H1 (cell line): ENCODE results near the gene TMEM245. TPM values are rescaled to one million over a fixed set of nuclear protein-coding genes. Genes with fewer than 3 reads are reported as not detected.

Experiments
- CTCF ChIA-PET: fragments of 300-600 bp; sonication (Branson Sonifier 250); formaldehyde crosslinking; loops from one replicate; lab custom pipeline; 2021; ENCODE audit not compliant: partially characterized antibody; lab: Charles Lee
- POLR2A ChIA-PET: fragments of 300-600 bp; sonication (Branson Sonifier 250); formaldehyde crosslinking; loops from one replicate; lab custom pipeline; 2021; ENCODE audit warnings: inconsistent platforms; ENCODE audit not compliant: partially characterized antibody; lab: Charles Lee
- DNase-seq, 2 experiments: peaks; one replicate each; pipeline versions ENCODE4 v3.0.0 to v3.0.0-alpha.2; 2010 to 2022; ENCODE audit warnings: low spot score in 2 of 2, low read depth in 1 of 2, mixed read lengths in 1 of 2
- FAIRE-seq: peaks from 2 replicates; lab custom pipeline; 2011; peaks lifted over from hg19 to GRCh38; lab: Jason Lieb, UNC
- H2AFZ ChIP-seq: 2 replicates; pipeline ENCODE4 v1.8.1; 2012; ENCODE audit warnings: low read length, inconsistent platforms
- H2AK5ac ChIP-seq: 2 replicates; pipeline ENCODE4 v1.6.1; 2013; ENCODE audit warnings: low read depth, low read length
- H2BK120ac ChIP-seq: replicated peaks from 2 replicates; pipeline ENCODE3; 2013; ENCODE audit warnings: low read depth, low read length, inconsistent platforms
- H2BK12ac ChIP-seq: 2 replicates; pipeline ENCODE4 v1.6.1; 2013; ENCODE audit warnings: low read depth, low read length
- H2BK15ac ChIP-seq: 2 replicates; pipeline ENCODE4 v1.6.1; 2013; ENCODE audit warnings: low read length
- H2BK20ac ChIP-seq: 2 replicates; pipeline ENCODE4 v1.6.1; 2013; ENCODE audit warnings: low read length
- H2BK5ac ChIP-seq: 2 replicates; pipeline ENCODE4 v1.6.1; 2013; ENCODE audit warnings: low read depth, low read length
- H3K14ac ChIP-seq: 2 replicates; pipeline ENCODE4 v1.6.1; 2013; ENCODE audit warnings: inconsistent platforms; ENCODE audit not compliant: insufficient read length
- H3K18ac ChIP-seq: 2 replicates; pipeline ENCODE4 v1.6.1; 2013; ENCODE audit warnings: low read length; ENCODE audit errors: extremely low read depth
- H3K23ac ChIP-seq: 2 replicates; pipeline ENCODE4 v1.6.1; 2013; ENCODE audit warnings: inconsistent platforms; ENCODE audit not compliant: insufficient read length
- H3K23me2 ChIP-seq: 2 replicates; pipeline ENCODE4 v1.6.1; 2013; ENCODE audit warnings: low read depth, low read length
- H3K27ac ChIP-seq: 2 replicates; pipeline ENCODE4 v1.6.1; 2011; ENCODE audit warnings: low read depth, low read length, inconsistent platforms
- H3K27me3 ChIP-seq, 4 experiments: replicated peaks in 1 of 4; 1 replicate in 1 of 4; 2 replicates in 3 of 4; pipeline versions ENCODE4 v1.6.1 to v1.8.1; 2011 to 2013; ENCODE audit warnings: low read length in 3 of 4, mild to moderate bottlenecking in 3 of 4, inconsistent platforms in 2 of 4, mixed read lengths in 2 of 4, moderate library complexity in 1 of 4; ENCODE audit not compliant: control insufficient read depth in 3 of 4, insufficient read depth in 3 of 4; ENCODE audit errors: extremely low read depth in 1 of 4
- H3K36me3 ChIP-seq, 4 experiments: 2 replicates each; pipeline versions ENCODE4 v1.6.1 to v1.8.1; 2011 to 2013; ENCODE audit warnings: mild to moderate bottlenecking in 4 of 4, low read length in 3 of 4, moderate library complexity in 2 of 4, control low read depth in 1 of 4, inconsistent platforms in 1 of 4; ENCODE audit not compliant: insufficient read depth in 4 of 4, control insufficient read depth in 2 of 4
- H3K4ac ChIP-seq: replicated peaks from 2 replicates; pipeline ENCODE3; 2013; ENCODE audit warnings: low read length, low read depth, mixed read lengths, inconsistent platforms; ENCODE audit not compliant: insufficient read length
- H3K4me1 ChIP-seq, 4 experiments: replicated peaks in 1 of 4; 1 replicate in 1 of 4; 2 replicates in 3 of 4; pipeline versions ENCODE4 v1.6.1 to v1.8.1; 2011 to 2013; ENCODE audit warnings: low read length in 3 of 4, inconsistent platforms in 2 of 4, mixed read lengths in 1 of 4; ENCODE audit not compliant: insufficient read depth in 4 of 4, control insufficient read depth in 3 of 4
- H3K4me2 ChIP-seq, 2 experiments: 2 replicates each; pipeline versions ENCODE4 v1.6.1 to v1.8.1; 2011 to 2013; ENCODE audit warnings: low read depth in 2 of 2, low read length in 2 of 2, control low read depth in 1 of 2, inconsistent platforms in 1 of 2, mild to moderate bottlenecking in 1 of 2; ENCODE audit not compliant: insufficient read depth in 1 of 2
- H3K4me3 ChIP-seq, 4 experiments: fragments of 200-600, 300-600 bp in 1 of 4; sonication (generic), shearing (Covaris generic), sonication (Bioruptor Twin) in 1 of 4; 2 replicates each; pipeline versions ENCODE4 v1.5.1 to v1.8.1; 2011 to 2016; ENCODE audit warnings: low read length in 4 of 4, low read depth in 3 of 4, control low read depth in 2 of 4, inconsistent platforms in 2 of 4, mild to moderate bottlenecking in 2 of 4, mixed read lengths in 1 of 4, moderate library complexity in 1 of 4; ENCODE audit not compliant: insufficient read depth in 2 of 4; ENCODE audit errors: extremely low read depth in 1 of 4
- H3K56ac ChIP-seq: replicated peaks from 2 replicates; pipeline ENCODE3; 2013; ENCODE audit warnings: low read depth, mild to moderate bottlenecking, mixed read lengths, low read length, inconsistent platforms; ENCODE audit not compliant: insufficient read length
- H3K79me1 ChIP-seq: 2 replicates; pipeline ENCODE4 v1.6.1; 2013; ENCODE audit warnings: low read depth, low read length, control low read depth
- H3K79me2 ChIP-seq, 2 experiments: 2 replicates each; pipeline versions ENCODE4 v1.6.1 to v1.8.1; 2012 to 2013; ENCODE audit warnings: low read length in 2 of 2, mild to moderate bottlenecking in 2 of 2, inconsistent platforms in 1 of 2; ENCODE audit not compliant: insufficient read depth in 2 of 2, control insufficient read depth in 1 of 2
- H3K9ac ChIP-seq, 4 experiments: replicated peaks in 1 of 4; 1 replicate in 1 of 4; 2 replicates in 3 of 4; pipeline versions ENCODE4 v1.6.1 to v1.8.1; 2011 to 2013; ENCODE audit warnings: low read depth in 3 of 4, low read length in 3 of 4, control low read depth in 2 of 4, mild to moderate bottlenecking in 2 of 4, moderate library complexity in 2 of 4, inconsistent platforms in 1 of 4; ENCODE audit errors: extremely low read depth in 1 of 4
- H3K9me3 ChIP-seq, 2 experiments: 2 replicates each; pipeline versions ENCODE4 v1.6.1 to v1.8.1; 2012 to 2013; ENCODE audit warnings: mild to moderate bottlenecking in 2 of 2, moderate library complexity in 2 of 2, control low read depth in 1 of 2, inconsistent platforms in 1 of 2, low read depth in 1 of 2, low read length in 1 of 2, mixed read lengths in 1 of 2; ENCODE audit not compliant: insufficient read depth in 2 of 2
- H4K20me1 ChIP-seq, 2 experiments: replicated peaks in 1 of 2; 2 replicates each; pipeline versions ENCODE3 to v1.8.1; 2011 to 2013; ENCODE audit warnings: inconsistent platforms in 2 of 2, low read length in 2 of 2, mild to moderate bottlenecking in 1 of 2; ENCODE audit not compliant: insufficient read depth in 2 of 2, control insufficient read depth in 1 of 2
- H4K5ac ChIP-seq: 2 replicates; pipeline ENCODE4 v1.6.1; 2013; ENCODE audit warnings: low read length, low read depth, mixed read lengths, inconsistent platforms; ENCODE audit not compliant: insufficient read length
- H4K8ac ChIP-seq: 2 replicates; pipeline ENCODE4 v1.8.0; 2013; ENCODE audit warnings: mild to moderate bottlenecking, moderate library complexity, low read length, inconsistent platforms; ENCODE audit not compliant: insufficient read depth; ENCODE audit errors: extremely low read depth
- H4K91ac ChIP-seq: replicated peaks from 2 replicates; pipeline ENCODE3; 2013; ENCODE audit warnings: low read length, mixed read lengths, inconsistent platforms; ENCODE audit not compliant: insufficient read length
- WGBS, 2 experiments: shearing (Covaris generic) in 1 of 2; methylation state at CpG; one replicate each; pipeline versions ENCODE4 v1.1.6 to v1.1.7; 2013 to 2015; ENCODE audit warnings: low lambda C conversion rate in 2 of 2, mixed read lengths in 2 of 2, inconsistent platforms in 1 of 2, low coverage in 1 of 2, missing lambda C conversion rate in 1 of 2; ENCODE audit not compliant: insufficient replicate concordance in 2 of 2, insufficient coverage in 1 of 2, insufficient read length in 1 of 2; ENCODE audit errors: extremely low coverage in 1 of 2, missing lambda C conversion rate in 1 of 2; 5-methylcytosine and 5-hydroxymethylcytosine counted together
- polyA plus RNA-seq, 7 experiments: library from polyadenylated mRNA; depleted of rRNA in 3 of 7; stranded (reverse) in 5 of 7; unstranded in 2 of 7; fragments of >200 nt in 5 of 7; fragments of 200-250 nt in 2 of 7; gene quantifications; 1 replicate in 5 of 7; 2 replicates in 1 of 7; 4 replicates in 1 of 7; pipeline versions ENCODE4 v1.2.1 to v1.2.3, GENCODE V29; 2011 to 2013; ENCODE audit warnings: missing spikeins in 2 of 7, mixed read lengths in 2 of 7
- total RNA-seq: library from RNA; stranded (reverse); fragmentation: NEBNext Ultra II Directional; extraction: Animal tissue kit (Norgen Biotek cat#: 25700); gene quantifications from 2 replicates; pipeline ENCODE4 v1.2.1, GENCODE V29; 2021

Gene TMEM245
- total and polyA plus RNA-seq, 2 of the 8 experiments (the other 6 are each of a cell fraction or from before 2014, with no cell fraction given) = 44.3 to 45.8 TPM

GRCh38 chr9:109005678-109006077 is 114.1 kb downstream of the TMEM245 start:
- H4K8ac ChIP-seq = no peak overlapping the region
- no peak overlapping the region for H3K4ac ChIP-seq
- ChIA-PET CTCF (no interaction called here), POLR2A (interaction anchor here (0.9 kb wide), 2 partner anchors 106 to 159 kb away, joined by 3 to 6 read pairs; no protein-coding TSS in a partner anchor)
- H2BK15ac ChIP-seq = no peak overlapping the region
- peaks cover 0 to 8% (median 2%) of the 10 kb centered on the region in 4 experiments; a peak in 2 of 8 replicates for H3K36me3 ChIP-seq
- H3K79me2 ChIP-seq = peaks cover 0 to 60% of the 10 kb centered on the region in 2 experiments; a peak in 2 of 4 replicates
- no peaks in the 10 kb centered on the region for H3K4me1 ChIP-seq
- no peak overlapping the region for H3K9ac ChIP-seq
- H4K5ac ChIP-seq = no peak overlapping the region
- no peak overlapping the region for H3K4me3 ChIP-seq
- H2AFZ ChIP-seq = no peak overlapping the region
- H3K9me3 ChIP-seq = peaks cover 7 to 13% of the 10 kb centered on the region in 2 experiments; a peak in 3 of 4 replicates
- DNase-seq (no peak), FAIRE-seq (no peak)
- H2AK5ac ChIP-seq = no peak overlapping the region
- H3K56ac ChIP-seq = no peak overlapping the region
- 85% methylated on average over 3 of the region's 3 CpGs; no CpG with 5 or more reads in 1 of the 2 experiments for WGBS, 2 experiments
- no peak overlapping the region for H3K4me2 ChIP-seq
- no peak overlapping the region for H2BK120ac ChIP-seq
- no peak overlapping the region for H2BK12ac ChIP-seq
- H3K27me3 ChIP-seq = no peaks in the 10 kb centered on the region
- peaks cover 2% of the 10 kb centered on the region in 2 experiments for H4K20me1 ChIP-seq
- H3K23me2 ChIP-seq = no peaks in the 10 kb centered on the region
- H3K18ac ChIP-seq = no peak overlapping the region
- H3K27ac ChIP-seq = no peak overlapping the region
- no peak overlapping the region for H3K23ac ChIP-seq
- no peak overlapping the region for H2BK5ac ChIP-seq
- H4K91ac ChIP-seq = no peak overlapping the region
- H3K79me1 ChIP-seq = no peaks in the 10 kb centered on the region
- no peak overlapping the region for H3K14ac ChIP-seq
- no peak overlapping the region for H2BK20ac ChIP-seq
